Measurements from ENCODE around the gene C12orf60. TPM values are rescaled to one million over a fixed set of nuclear protein-coding genes. Genes with fewer than 3 reads are reported as not detected.

The C12orf60 gene
- total and polyA plus RNA-seq, 2 donors from 2014 or later = 2.0 to 4.5 TPM

DNA sequence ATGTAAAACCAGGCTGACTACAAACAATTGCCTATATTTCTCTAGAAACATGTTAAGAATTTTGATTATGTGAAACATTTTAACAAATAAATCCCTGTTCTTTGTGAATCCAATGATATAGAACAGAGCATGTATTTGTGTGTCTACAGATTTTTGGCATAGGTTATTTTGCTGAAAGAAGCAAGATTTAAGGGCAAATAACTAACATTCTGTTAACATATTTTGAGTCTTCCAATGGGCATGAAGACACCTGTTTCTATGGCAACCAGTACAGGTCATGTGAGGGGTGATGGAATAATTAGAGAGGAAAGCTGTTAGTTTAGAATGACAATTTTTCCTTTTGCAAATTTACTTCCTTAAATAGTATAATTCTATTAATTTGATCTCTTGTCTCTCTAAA lies 31.0 kb downstream of the C12orf60 start:
- FAIRE-seq = no peak

DNA sequence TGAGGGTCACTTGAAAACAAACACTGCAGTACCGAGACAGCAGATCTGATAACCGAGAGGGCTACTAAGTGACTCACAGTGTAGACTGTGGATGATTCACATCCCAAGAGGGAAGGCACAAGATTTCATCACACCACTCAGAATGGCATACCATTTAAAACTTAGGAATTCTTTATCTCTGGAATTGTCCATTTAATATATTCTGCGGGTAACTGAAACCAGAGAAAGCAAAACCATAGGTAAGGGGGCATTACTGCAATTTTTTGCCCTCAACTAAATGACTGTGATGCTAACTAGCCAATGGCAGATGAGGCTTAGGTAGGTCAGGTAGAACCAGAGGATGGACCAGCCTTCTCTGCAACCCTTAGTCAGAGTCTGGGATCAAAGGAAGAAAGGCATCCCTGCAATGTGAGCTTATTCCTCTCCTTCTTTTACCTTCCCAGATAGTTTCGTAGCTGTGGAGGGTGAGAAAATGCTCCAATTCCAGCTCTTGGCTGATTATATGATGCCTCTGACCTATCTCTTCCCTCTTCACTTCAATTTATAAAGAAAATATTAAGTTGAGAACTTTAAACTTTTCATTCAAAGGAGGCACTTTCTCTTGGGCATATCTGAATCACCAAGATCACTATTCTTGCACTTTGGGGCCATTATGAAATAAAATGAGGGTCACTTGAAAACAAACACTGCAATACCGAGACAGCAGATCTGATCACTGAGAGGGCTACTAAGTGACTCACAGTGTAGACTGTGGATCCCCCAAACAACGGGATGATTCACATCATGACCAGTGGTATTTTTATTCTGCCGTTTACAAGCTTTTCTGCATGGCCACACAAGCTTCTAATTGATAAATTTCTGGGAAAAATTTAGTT lies 33.1 kb downstream of the C12orf60 start:
- no peak overlapping the region for H3K27ac ChIP-seq (ENCODE audit: low read depth in 2 of 2, low read length in 2 of 2)
- no peaks in the 10 kb centered on the region for H3K36me3 ChIP-seq (ENCODE audit: control insufficient read depth in 2 of 3, insufficient read depth in 3 of 3, low read length in 3 of 3)
- H3K4me3 ChIP-seq (ENCODE audit: low read length in 3 of 3) = no peak overlapping the region
- DNase-seq (no peak), FAIRE-seq (no peak)
- TF ChIP-seq, protein P1, sequence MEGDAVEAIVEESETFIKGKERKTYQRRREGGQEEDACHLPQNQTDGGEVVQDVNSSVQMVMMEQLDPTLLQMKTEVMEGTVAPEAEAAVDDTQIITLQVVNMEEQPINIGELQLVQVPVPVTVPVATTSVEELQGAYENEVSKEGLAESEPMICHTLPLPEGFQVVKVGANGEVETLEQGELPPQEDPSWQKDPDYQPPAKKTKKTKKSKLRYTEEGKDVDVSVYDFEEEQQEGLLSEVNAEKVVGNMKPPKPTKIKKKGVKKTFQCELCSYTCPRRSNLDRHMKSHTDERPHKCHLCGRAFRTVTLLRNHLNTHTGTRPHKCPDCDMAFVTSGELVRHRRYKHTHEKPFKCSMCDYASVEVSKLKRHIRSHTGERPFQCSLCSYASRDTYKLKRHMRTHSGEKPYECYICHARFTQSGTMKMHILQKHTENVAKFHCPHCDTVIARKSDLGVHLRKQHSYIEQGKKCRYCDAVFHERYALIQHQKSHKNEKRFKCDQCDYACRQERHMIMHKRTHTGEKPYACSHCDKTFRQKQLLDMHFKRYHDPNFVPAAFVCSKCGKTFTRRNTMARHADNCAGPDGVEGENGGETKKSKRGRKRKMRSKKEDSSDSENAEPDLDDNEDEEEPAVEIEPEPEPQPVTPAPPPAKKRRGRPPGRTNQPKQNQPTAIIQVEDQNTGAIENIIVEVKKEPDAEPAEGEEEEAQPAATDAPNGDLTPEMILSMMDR (IDR thresholded peaks at IDR 0.05; ENCODE audit: borderline replicate concordance, extremely low read depth, insufficient read depth) = no peak
- peaks cover 0 to 3% (median 2%) of the 10 kb centered on the region in 3 donors for H3K4me1 ChIP-seq (ENCODE audit: control insufficient read depth in 2 of 3, insufficient read depth in 2 of 3, low read depth in 1 of 3, low read length in 3 of 3)
- H3K9ac ChIP-seq (ENCODE audit: low read length in 3 of 3) = no peak overlapping the region
- no peaks in the 10 kb centered on the region for H3K9me3 ChIP-seq (ENCODE audit: control insufficient read depth in 2 of 3, insufficient read depth in 1 of 3, low read length in 3 of 3)
- H3K27me3 ChIP-seq (ENCODE audit: control insufficient read depth, insufficient read depth, low read length) = no peaks in the 10 kb centered on the region
- intact Hi-C loops (cut with DNase I) = no loop called here

More for the DNA sequence above, 31.0 kb downstream of the C12orf60 start:
- H3K9me3 ChIP-seq (ENCODE audit: control insufficient read depth in 2 of 3, insufficient read depth in 1 of 3, low read length in 3 of 3) = no peaks in the 10 kb centered on the region
- no peak overlapping the region for H3K4me3 ChIP-seq (ENCODE audit: low read length in 3 of 3)
- TF ChIP-seq, protein P1 (IDR thresholded peaks at IDR 0.05; ENCODE audit: borderline replicate concordance, extremely low read depth, insufficient read depth) = no peak
- intact Hi-C loops (cut with DNase I) = no loop called here
- H3K9ac ChIP-seq (ENCODE audit: low read length in 3 of 3) = no peak overlapping the region
- H3K4me1 ChIP-seq (ENCODE audit: control insufficient read depth in 2 of 3, insufficient read depth in 2 of 3, low read depth in 1 of 3, low read length in 3 of 3) = no peaks in the 10 kb centered on the region
- DNase-seq = no peak
- no peak overlapping the region for H3K27ac ChIP-seq (ENCODE audit: low read depth in 2 of 2, low read length in 2 of 2)
- H3K27me3 ChIP-seq (ENCODE audit: control insufficient read depth, insufficient read depth, low read length) = no peaks in the 10 kb centered on the region
- no peaks in the 10 kb centered on the region for H3K36me3 ChIP-seq (ENCODE audit: control insufficient read depth in 2 of 3, insufficient read depth in 3 of 3, low read length in 3 of 3)

DNA sequence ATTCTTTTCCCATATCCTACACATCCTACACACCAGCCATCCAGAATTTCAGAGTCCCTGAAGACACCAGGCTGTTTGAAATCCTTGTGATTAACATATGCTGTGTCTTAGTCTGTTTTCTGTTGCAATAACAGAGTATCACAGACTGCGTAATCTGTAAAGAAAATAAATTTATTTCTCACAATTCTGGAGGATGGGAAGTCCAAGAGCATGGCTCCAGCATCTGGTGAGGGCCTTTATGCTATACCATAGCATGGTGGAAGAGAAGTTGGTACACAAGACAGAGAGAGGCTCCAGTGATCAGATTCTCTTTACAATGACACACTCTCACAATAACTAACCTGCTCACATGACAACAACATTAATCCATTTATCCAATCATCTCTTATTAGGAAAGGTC lies 35.8 kb downstream of the C12orf60 start:
- no peak for FAIRE-seq
- H3K4me3 ChIP-seq (ENCODE audit: low read length in 3 of 3) = no peak overlapping the region
- H3K27ac ChIP-seq (ENCODE audit: low read depth in 2 of 2, low read length in 2 of 2) = no peak overlapping the region
- H3K4me1 ChIP-seq (ENCODE audit: control insufficient read depth in 2 of 3, insufficient read depth in 2 of 3, low read depth in 1 of 3, low read length in 3 of 3) = peaks cover 0 to 18% (median 6%) of the 10 kb centered on the region in 3 donors
- no peak for DNase-seq
- no peaks in the 10 kb centered on the region for H3K27me3 ChIP-seq (ENCODE audit: control insufficient read depth, insufficient read depth, low read length)
- intact Hi-C loops (cut with DNase I) = no loop called here
- H3K36me3 ChIP-seq (ENCODE audit: control insufficient read depth in 2 of 3, insufficient read depth in 3 of 3, low read length in 3 of 3) = no peaks in the 10 kb centered on the region
- no peak overlapping the region for H3K9ac ChIP-seq (ENCODE audit: low read length in 3 of 3)
- H3K9me3 ChIP-seq (ENCODE audit: control insufficient read depth in 2 of 3, insufficient read depth in 1 of 3, low read length in 3 of 3) = no peaks in the 10 kb centered on the region
- TF ChIP-seq, protein P1 (IDR thresholded peaks at IDR 0.05; ENCODE audit: borderline replicate concordance, extremely low read depth, insufficient read depth) = no peak
